GM23338 (cell line): ENCODE data around the gene KRTAP5-10. TPM values are rescaled to one million over a fixed set of nuclear protein-coding genes. Genes with fewer than 3 reads are reported as not detected.

Experiments used
- ATAC-seq: fragments of 200-7000 bp; cut with Tn5 transposase; 3 replicates; pipeline ENCODE4 v1.9.1; 2020
- DNase-seq: peaks from one replicate; pipeline ENCODE4 v3.0.0-alpha.2; 2015; ENCODE audit warnings: low spot score
- H2AFZ ChIP-seq: fragments of 200-600 bp; sonication (generic); 2 replicates; pipeline ENCODE4 v1.8.0; 2016; ENCODE audit warnings: antibody characterized with exemption, mild to moderate bottlenecking, moderate library complexity
- H3F3A ChIP-seq: fragments of 200-600 bp; sonication (generic); replicated peaks from 2 replicates; pipeline ENCODE4 v1.8.0; 2017; ENCODE audit warnings: antibody characterized with exemption, mixed run types, low read depth
- H3K27ac ChIP-seq: fragments of 200-600 bp; sonication (generic); 2 replicates; pipeline ENCODE4 v1.6.1; 2016; ENCODE audit warnings: low read depth
- H3K27me3 ChIP-seq: fragments of 200-600 bp; sonication (generic); 2 replicates; pipeline ENCODE4 v1.8.0; 2016; ENCODE audit warnings: mild to moderate bottlenecking, mixed run types, moderate library complexity; ENCODE audit not compliant: insufficient read depth
- H3K36me3 ChIP-seq: fragments of 200-600 bp; sonication (generic); 2 replicates; pipeline ENCODE4 v1.8.0; 2016; ENCODE audit warnings: mild to moderate bottlenecking; ENCODE audit not compliant: insufficient read depth
- H3K4me1 ChIP-seq: fragments of 200-600 bp; sonication (generic); 2 replicates; pipeline ENCODE4 v1.8.0; 2016; ENCODE audit warnings: mild to moderate bottlenecking, moderate library complexity; ENCODE audit not compliant: insufficient read depth
- H3K4me2 ChIP-seq: fragments of 200-600 bp; sonication (generic); 2 replicates; pipeline ENCODE4 v1.7.1; 2017; ENCODE audit warnings: mixed run types
- H3K4me3 ChIP-seq: fragments of 200-600 bp; sonication (generic); 2 replicates; pipeline ENCODE4 v1.6.1; 2016; ENCODE audit warnings: mixed run types
- H3K79me2 ChIP-seq: fragments of 200-600 bp; sonication (generic); replicated peaks from 2 replicates; pipeline ENCODE4 v1.8.0; 2017; ENCODE audit warnings: mild to moderate bottlenecking; ENCODE audit not compliant: insufficient read depth
- H3K9me2 ChIP-seq: fragments of 200-600 bp; sonication (generic); 2 replicates; pipeline ENCODE4 v1.8.0; 2017; ENCODE audit not compliant: insufficient read depth
- H4K20me1 ChIP-seq: fragments of 200-600 bp; sonication (generic); replicated peaks from 2 replicates; pipeline ENCODE4 v1.8.0; 2017; ENCODE audit warnings: mild to moderate bottlenecking; ENCODE audit not compliant: insufficient read depth
- H3K27ac Mint-ChIP-seq: 2 replicates; pipeline ENCODE4 v1.8.0; 2020; ENCODE audit warnings: inconsistent platforms, mild to moderate bottlenecking, moderate library complexity, mixed read lengths
- H3K27me3 Mint-ChIP-seq: 3 replicates; pipeline ENCODE4 v1.8.0; 2022; ENCODE audit warnings: low read depth, mild to moderate bottlenecking, moderate library complexity, mixed read lengths, inconsistent platforms; ENCODE audit not compliant: insufficient read depth, poor library complexity
- H3K36me3 Mint-ChIP-seq: 3 replicates; pipeline ENCODE4 v1.8.0; 2021; ENCODE audit warnings: low read depth, mild to moderate bottlenecking, inconsistent platforms, moderate library complexity, mixed read lengths
- H3K4me1 Mint-ChIP-seq: 3 replicates; pipeline ENCODE4 v1.8.0; 2020; ENCODE audit warnings: mild to moderate bottlenecking, inconsistent platforms, mixed read lengths
- H3K4me3 Mint-ChIP-seq: 3 replicates; pipeline ENCODE4 v1.8.0; 2021; ENCODE audit warnings: moderate library complexity, mild to moderate bottlenecking, inconsistent platforms, mixed read lengths
- H3K9me3 Mint-ChIP-seq: 3 replicates; pipeline ENCODE4 v1.8.0; 2020; ENCODE audit warnings: moderate library complexity, mild to moderate bottlenecking, inconsistent platforms, mixed read lengths
- CREB1 ChIP-seq: fragments of 250-450 bp; sonication (Bioruptor Pico); IDR thresholded peaks from 2 replicates; pipeline ENCODE4 v1.5.0; 2020; ENCODE audit warnings: low read depth, mild to moderate bottlenecking, moderate library complexity
- CTCF ChIP-seq, 2 experiments: fragments of 200-600 bp in 1 of 2; sonication (generic) in 1 of 2; conservative IDR thresholded peaks; 2 replicates each; pipeline versions ENCODE4 v1.5.1 to v1.6.1; 2016 to 2017; ENCODE audit warnings: antibody characterized with exemption in 2 of 2, low read depth in 2 of 2, mild to moderate bottlenecking in 2 of 2, moderate library complexity in 1 of 2
- ETS1 ChIP-seq: IDR thresholded peaks from 2 replicates; pipeline ENCODE4 v1.6.1; 2016; ENCODE audit warnings: antibody characterized with exemption
- EZH2 ChIP-seq: fragments of 200-600 bp; sonication (generic); IDR thresholded peaks from one replicate; pipeline ENCODE4 v1.8.0; 2017; ENCODE audit warnings: antibody characterized with exemption, mild to moderate bottlenecking, low read depth; ENCODE audit not compliant: unreplicated experiment
- EZH2phosphoT487 ChIP-seq: fragments of 200-600 bp; sonication (generic); IDR thresholded peaks from one replicate; pipeline ENCODE4 v1.8.1; 2018; ENCODE audit warnings: antibody characterized with exemption; ENCODE audit not compliant: unreplicated experiment
- JUNB ChIP-seq: IDR thresholded peaks from one replicate; pipeline ENCODE4 v1.6.1; 2016; ENCODE audit warnings: antibody characterized with exemption; ENCODE audit not compliant: unreplicated experiment
- NANOG ChIP-seq: IDR thresholded peaks from 2 replicates; pipeline ENCODE4 v1.6.1; 2016; ENCODE audit warnings: antibody characterized with exemption, borderline replicate concordance
- POLR2AphosphoS5 ChIP-seq: IDR thresholded peaks from 2 replicates; pipeline ENCODE4 v1.6.1; 2016; ENCODE audit warnings: antibody characterized with exemption, low read depth
- REST ChIP-seq: IDR thresholded peaks from one replicate; pipeline ENCODE4 v1.6.1; 2018; ENCODE audit warnings: antibody characterized with exemption; ENCODE audit not compliant: unreplicated experiment
- STAT1 ChIP-seq: IDR thresholded peaks from one replicate; pipeline ENCODE4 v1.6.1; 2016; ENCODE audit warnings: antibody characterized with exemption; ENCODE audit not compliant: unreplicated experiment
- ZNF114 ChIP-seq: fragments of 250-450 bp; sonication (Bioruptor Pico); IDR thresholded peaks from 2 replicates; pipeline ENCODE4 v1.5.0; 2020; ENCODE audit warnings: mild to moderate bottlenecking, moderate library complexity
- ZNF331 ChIP-seq: fragments of 250-450 bp; sonication (Bioruptor Pico); IDR thresholded peaks from 2 replicates; pipeline ENCODE4 v1.5.0; 2020; ENCODE audit warnings: low read depth, mild to moderate bottlenecking, moderate library complexity
- ZNF462 ChIP-seq: fragments of 250-450 bp; sonication (Bioruptor Pico); IDR thresholded peaks from 2 replicates; pipeline ENCODE4 v1.5.0; 2020; ENCODE audit warnings: mild to moderate bottlenecking, moderate library complexity
- polyA plus RNA-seq: library from polyadenylated mRNA; unstranded; fragments of >200 nt; fragmentation: Nextera tagmentation; extraction: Ambion mirVana; gene quantifications from 2 replicates; pipeline ENCODE4 v1.2.1, GENCODE V29; 2016
- total RNA-seq: library from RNA; depleted of rRNA; stranded (reverse); fragments of >200 nt; shearing (Covaris generic); gene quantifications from 2 replicates; pipeline ENCODE4 v1.2.3, GENCODE V29; 2014

The KRTAP5-10 gene
- total and polyA plus RNA-seq, 2 experiments from 2014 or later: not detected

- no peak for ATAC-seq
- Histone ChIP-seq H4K20me1 (no peaks in the 10 kb centered on the region), H3K4me1 (peaks cover 2% of the 10 kb centered on the region; the same call in 1 of the 2 replicates), H3K79me2 (no peaks in the 10 kb centered on the region), H2AFZ (no peak overlapping the region), H3K27me3 (no peaks in the 10 kb centered on the region), H3K4me3 (no peak overlapping the region), H3F3A (no peaks in the 10 kb centered on the region), H3K9me2 (no peaks in the 10 kb centered on the region), H3K27ac (no peak overlapping the region), H3K36me3 (no peaks in the 10 kb centered on the region), H3K4me2 (no peak overlapping the region)
- no peak for DNase-seq
- TF ChIP-seq CTCF (conservative IDR thresholded peaks at IDR 0.05; ENCODE audit: low read depth in 2 of 2) (no peak), ZNF331 (CRISPR knock-in tag) (no peak), STAT1 (no peak), POLR2AphosphoS5 (no peak), JUNB (no peak), ETS1 (no peak), CREB1 (CRISPR knock-in tag) (no peak), EZH2phosphoT487 (no peak), ZNF462 (no peak), REST (no peak), ZNF114 (CRISPR knock-in tag) (no peak), EZH2 (no peak), NANOG (no peak)
- H3K4me3 Mint-ChIP-seq: no peak overlapping the region
- H3K4me1 Mint-ChIP-seq: peaks cover 15% of the 10 kb centered on the region
- H3K27me3 Mint-ChIP-seq: peaks cover 17% of the 10 kb centered on the region
- H3K9me3 Mint-ChIP-seq: no peaks in the 10 kb centered on the region
- H3K27ac Mint-ChIP-seq: no peak overlapping the region
- H3K36me3 Mint-ChIP-seq: no peaks in the 10 kb centered on the region
Observed at GRCh38 chr11:71572811-71573210, 7.4 kb downstream of the KRTAP5-10 start.
